DND-41 (cell line): ENCODE measurements around the gene LMO1.

ENCODE experiments used
- ATAC-seq: fragments of 200-7000 bp; cut with Tn5 transposase; 3 replicates; pipeline ENCODE4 v1.9.1; 2021; ENCODE audit warnings: low read depth; ENCODE audit not compliant: insufficient read depth
- DNase-seq: peaks from one replicate; pipeline ENCODE4 v3.0.0-alpha.2; 2020
- H2AFZ ChIP-seq: 2 replicates; pipeline ENCODE4 v1.6.0; 2012; ENCODE audit warnings: low read depth, low read length
- H3K27ac ChIP-seq: 2 replicates; pipeline ENCODE4 v1.5.1; 2012; ENCODE audit warnings: low read length, inconsistent platforms
- H3K27me3 ChIP-seq: fragments of 200-600 bp; sonication (generic); 2 replicates; pipeline ENCODE4 v1.6.0; 2012; ENCODE audit warnings: low read length, mild to moderate bottlenecking, inconsistent platforms; ENCODE audit not compliant: insufficient read depth, poor library complexity
- H3K36me3 ChIP-seq: 2 replicates; pipeline ENCODE4 v1.5.1; 2012; ENCODE audit warnings: low read length, inconsistent platforms; ENCODE audit not compliant: insufficient read depth
- H3K4me1 ChIP-seq: 2 replicates; pipeline ENCODE4 v1.5.1; 2012; ENCODE audit warnings: mild to moderate bottlenecking, low read length; ENCODE audit not compliant: insufficient read depth
- H3K4me2 ChIP-seq: 2 replicates; pipeline ENCODE4 v1.6.0; 2012; ENCODE audit warnings: mild to moderate bottlenecking, moderate library complexity, low read length, inconsistent platforms; ENCODE audit not compliant: insufficient read depth
- H3K4me3 ChIP-seq, 2 experiments: fragments of 200-600 bp in 1 of 2; shearing (Covaris generic) in 1 of 2; 2 replicates each; pipeline ENCODE4 v1.5.1; 2012 to 2016; ENCODE audit warnings: inconsistent platforms in 2 of 2, low read length in 2 of 2, mild to moderate bottlenecking in 2 of 2, low read depth in 1 of 2, moderate library complexity in 1 of 2
- H3K79me2 ChIP-seq: 2 replicates; pipeline ENCODE4 v1.6.0; 2012; ENCODE audit warnings: low read length, inconsistent platforms; ENCODE audit not compliant: insufficient read depth
- H3K9ac ChIP-seq: 2 replicates; pipeline ENCODE4 v1.6.0; 2012; ENCODE audit warnings: low read depth, mild to moderate bottlenecking, inconsistent platforms, low read length, moderate library complexity
- H3K9me3 ChIP-seq: 2 replicates; pipeline ENCODE4 v1.5.1; 2012; ENCODE audit warnings: low read length, moderate library complexity, mild to moderate bottlenecking, inconsistent platforms; ENCODE audit not compliant: insufficient read depth, severe bottlenecking
- H4K20me1 ChIP-seq: 2 replicates; pipeline ENCODE4 v1.6.0; 2012; ENCODE audit warnings: low read length; ENCODE audit not compliant: insufficient read depth
- CTCF ChIP-seq: IDR thresholded peaks from 2 replicates; pipeline ENCODE4 v1.5.1; 2012; ENCODE audit warnings: borderline replicate concordance, low read length, moderate library complexity, mild to moderate bottlenecking; ENCODE audit not compliant: poor library complexity, severe bottlenecking; ENCODE audit errors: extremely low read depth
- EZH2 ChIP-seq: IDR thresholded peaks from 3 replicates; pipeline ENCODE4 v1.6.1; 2012; ENCODE audit warnings: borderline replicate concordance, low read depth, mild to moderate bottlenecking, moderate library complexity, low read length, inconsistent platforms; ENCODE audit not compliant: severe bottlenecking

Gene LMO1

GRCh38 chr11:8202516-8203413, 60.9 kb downstream of the LMO1 start:
- Histone ChIP-seq H3K27me3 (peaks cover 3% of the 10 kb centered on the region), H3K79me2 (no peaks in the 10 kb centered on the region), H3K9me3 (no peaks in the 10 kb centered on the region), H2AFZ (no peak overlapping the region), H3K4me3 (no peak overlapping the region), H3K4me2 (no peak overlapping the region), H4K20me1 (no peaks in the 10 kb centered on the region), H3K36me3 (no peaks in the 10 kb centered on the region), H3K27ac (no peak overlapping the region), H3K9ac (no peak overlapping the region), H3K4me1 (no peaks in the 10 kb centered on the region)
- TF ChIP-seq CTCF (no peak), EZH2 (no peak)
- DNase-seq (no peak), ATAC-seq (no peak)

GRCh38 chr11:8201644-8202365, 61.9 kb downstream of the LMO1 start:
- H4K20me1 ChIP-seq: no peaks in the 10 kb centered on the region
- H2AFZ ChIP-seq: no peak overlapping the region
- H3K9me3 ChIP-seq: no peaks in the 10 kb centered on the region
- H3K4me2 ChIP-seq: no peak overlapping the region
- H3K36me3 ChIP-seq: no peaks in the 10 kb centered on the region
- H3K27ac ChIP-seq: no peak overlapping the region
- H3K9ac ChIP-seq: no peak overlapping the region
- H3K79me2 ChIP-seq: no peaks in the 10 kb centered on the region
- H3K4me3 ChIP-seq: no peak overlapping the region
- H3K4me1 ChIP-seq: no peaks in the 10 kb centered on the region
- DNase-seq: no peak
- no peak for ATAC-seq
- TF ChIP-seq CTCF: no peak
- no peak for TF ChIP-seq EZH2
- H3K27me3 ChIP-seq: peaks cover 3% of the 10 kb centered on the region

GRCh38 chr11:8199676-8200075, 64.0 kb downstream of the LMO1 start:
- no peak overlapping the region for H3K4me2 ChIP-seq
- H3K27ac ChIP-seq: no peak overlapping the region
- no peaks in the 10 kb centered on the region for H4K20me1 ChIP-seq
- DNase-seq (no peak), ATAC-seq (no peak)
- no peaks in the 10 kb centered on the region for H3K4me1 ChIP-seq
- no peaks in the 10 kb centered on the region for H3K79me2 ChIP-seq
- H3K36me3 ChIP-seq: no peaks in the 10 kb centered on the region
- no peak overlapping the region for H2AFZ ChIP-seq
- no peak for TF ChIP-seq CTCF
- no peak for TF ChIP-seq EZH2
- peaks cover under 1% of the 10 kb centered on the region for H3K27me3 ChIP-seq
- no peaks in the 10 kb centered on the region for H3K9me3 ChIP-seq
- no peak overlapping the region for H3K4me3 ChIP-seq
- no peak overlapping the region for H3K9ac ChIP-seq
